Measurements from ENCODE around the gene HSD17B3.
"Not testable (repeated sequence)": the region's sequence is repeated elsewhere in the genome, so short reads cannot be mapped to it uniquely, and the experiment has no call there.

HSD17B3 gene

GRCh38 chr9:96189581-96189980 lies 112.4 kb downstream of the HSD17B3 start:
- not testable (repeated sequence) for DNase-seq

GRCh38 chr9:96188571-96188970 lies 113.4 kb downstream of the HSD17B3 start:
- no peak for DNase-seq

- no peak for DNase-seq
Observed at GRCh38 chr9:96187151-96187555, 114.8 kb downstream of the HSD17B3 start.

GRCh38 chr9:96186591-96187011 lies 115.4 kb downstream of the HSD17B3 start:
- DNase-seq: no peak

- DNase-seq: no peak
Observed at GRCh38 chr9:96185518-96186156, 116.3 kb downstream of the HSD17B3 start.
